GM12872 (cell line): ENCODE results near the gene CAVIN2.

Experiments used
- CTCF ChIP-seq: IDR thresholded peaks from 3 replicates; pipeline ENCODE4 v1.5.1; 2011; ENCODE audit warnings: low read depth, mild to moderate bottlenecking, low read length, moderate library complexity; ENCODE audit not compliant: insufficient read depth

Gene CAVIN2

GRCh38 chr2:191835539-191836350, 11.1 kb downstream of the CAVIN2 start:
- TF ChIP-seq CTCF = 0 out of 3 replicates have a peak, but pooled peaks have one; percentile 6

GRCh38 chr2:191835100-191835499, 11.8 kb downstream of the CAVIN2 start:
- no peak for TF ChIP-seq CTCF

GRCh38 chr2:191833356-191833755, 13.5 kb downstream of the CAVIN2 start:
- no peak for TF ChIP-seq CTCF

GRCh38 chr2:191832668-191833067, 14.2 kb downstream of the CAVIN2 start:
- TF ChIP-seq CTCF = no peak

GRCh38 chr2:191831410-191831994, 15.4 kb downstream of the CAVIN2 start:
- no peak for TF ChIP-seq CTCF

GRCh38 chr2:191824398-191824797, 22.5 kb downstream of the CAVIN2 start:
- TF ChIP-seq CTCF = no peak

- no peak for TF ChIP-seq CTCF
Measured at GRCh38 chr2:191821078-191821477, 25.8 kb downstream of the CAVIN2 start.
